GM12878 (cell line): ENCODE measurements around the gene NXPE1. TPM values are rescaled to one million over a fixed set of nuclear protein-coding genes. Genes with fewer than 3 reads are reported as not detected.

Experiments
- ATF7 ChIP-seq: fragments of 450-650 bp; IDR thresholded peaks from 2 replicates; pipeline ENCODE4 v1.6.1; 2016; ENCODE audit warnings: low read depth, mild to moderate bottlenecking
- CREM ChIP-seq: IDR thresholded peaks from 2 replicates; pipeline ENCODE4 v1.6.1; 2014; ENCODE audit warnings: antibody characterized with exemption, low read depth
- DPF2 ChIP-seq: fragments of 450-650 bp; IDR thresholded peaks from 2 replicates; pipeline ENCODE4 v1.6.1; 2017; ENCODE audit warnings: mild to moderate bottlenecking
- KDM1A ChIP-seq: fragments of 200-600 bp; sonication (generic); IDR thresholded peaks from 2 replicates; pipeline ENCODE4 v1.6.1; 2016; ENCODE audit warnings: borderline replicate concordance
- MAX ChIP-seq: IDR thresholded peaks from 2 replicates; pipeline ENCODE4 v1.6.1; 2012; ENCODE audit warnings: low read depth, low read length, improper control_type of control experiment
- NFIC ChIP-seq: IDR thresholded peaks from 2 replicates; pipeline ENCODE4 v1.6.1; 2012; ENCODE audit warnings: low read depth, mild to moderate bottlenecking, inconsistent platforms, low read length, moderate library complexity
- PBX3 ChIP-seq: IDR thresholded peaks from 2 replicates; pipeline ENCODE4 v1.6.1; 2011; ENCODE audit warnings: mild to moderate bottlenecking, low read depth, low read length, moderate library complexity; ENCODE audit not compliant: insufficient replicate concordance
- PRDM15 ChIP-seq: fragments of 450-650 bp; formaldehyde crosslinking; IDR thresholded peaks from 2 replicates; pipeline ENCODE4 v1.4.0; 2020; ENCODE audit warnings: mild to moderate bottlenecking, moderate library complexity
- SREBF1 ChIP-seq: IDR thresholded peaks from 2 replicates; pipeline ENCODE4 v1.6.1; 2012; ENCODE audit warnings: mild to moderate bottlenecking, low read length
- SRF ChIP-seq, 2 experiments: IDR thresholded peaks; 2 replicates each; pipeline ENCODE4 v1.6.1; 2011; ENCODE audit warnings: low read depth in 2 of 2, low read length in 2 of 2, mild to moderate bottlenecking in 1 of 2, moderate library complexity in 1 of 2
- TCF3 ChIP-seq: IDR thresholded peaks from 2 replicates; pipeline ENCODE4 v1.6.1; 2012; ENCODE audit warnings: low read depth, mild to moderate bottlenecking, low read length, borderline replicate concordance; ENCODE audit not compliant: insufficient read depth
- WRNIP1 ChIP-seq: IDR thresholded peaks from 2 replicates; pipeline ENCODE4 v1.6.1; 2011; ENCODE audit warnings: low read depth, low read length, improper control_type of control experiment, borderline replicate concordance
- ZBTB4 ChIP-seq: fragments of 450-650 bp; formaldehyde crosslinking; IDR thresholded peaks from 2 replicates; pipeline ENCODE4 v1.4.0; 2022; ENCODE audit warnings: mild to moderate bottlenecking, moderate library complexity
- polyA plus RNA-seq, 11 experiments: library from polyadenylated mRNA; depleted of rRNA in 4 of 11; unstranded in 6 of 11; stranded (reverse) in 5 of 11; fragments of >200 nt; fragmentation: Nextera tagmentation in 4 of 11; fragmentation: Illumina TruSeq in 1 of 11; extraction: Ambion mirVana in 4 of 11; extraction: Trizol in 1 of 11; gene quantifications; 1 replicate in 1 of 11; 2 replicates in 10 of 11; pipeline versions ENCODE4 v1.2.1 to v1.2.3, GENCODE V29; 2011 to 2016; ENCODE audit warnings: inconsistent platforms in 2 of 11, missing spikeins in 2 of 11, low read depth in 1 of 11
- total RNA-seq, 4 experiments: library from RNA; depleted of rRNA in 3 of 4; stranded (reverse); fragments of >200 nt in 3 of 4; fragmentation: Illumina TruSeq in 1 of 4; extraction: Trizol in 1 of 4; gene quantifications; 2 replicates each; pipeline versions ENCODE4 v1.2.1 to v1.2.3, GENCODE V29; 2013 to 2021
- TF ChIP-seq, protein P1 (sequence below): fragments of 450-650 bp; IDR thresholded peaks from 2 replicates; pipeline ENCODE4 v1.6.1; 2017; ENCODE audit warnings: mild to moderate bottlenecking
- TF ChIP-seq, protein P2 (sequence below): IDR thresholded peaks from 2 replicates; pipeline ENCODE4 v1.6.1; 2012; ENCODE audit warnings: low read depth, low read length, improper control_type of control experiment

Gene NXPE1
- total and polyA plus RNA-seq, 10 of the 15 experiments (the other 5 are each of a cell fraction or from before 2014, with no cell fraction given), result not detected

DNA sequence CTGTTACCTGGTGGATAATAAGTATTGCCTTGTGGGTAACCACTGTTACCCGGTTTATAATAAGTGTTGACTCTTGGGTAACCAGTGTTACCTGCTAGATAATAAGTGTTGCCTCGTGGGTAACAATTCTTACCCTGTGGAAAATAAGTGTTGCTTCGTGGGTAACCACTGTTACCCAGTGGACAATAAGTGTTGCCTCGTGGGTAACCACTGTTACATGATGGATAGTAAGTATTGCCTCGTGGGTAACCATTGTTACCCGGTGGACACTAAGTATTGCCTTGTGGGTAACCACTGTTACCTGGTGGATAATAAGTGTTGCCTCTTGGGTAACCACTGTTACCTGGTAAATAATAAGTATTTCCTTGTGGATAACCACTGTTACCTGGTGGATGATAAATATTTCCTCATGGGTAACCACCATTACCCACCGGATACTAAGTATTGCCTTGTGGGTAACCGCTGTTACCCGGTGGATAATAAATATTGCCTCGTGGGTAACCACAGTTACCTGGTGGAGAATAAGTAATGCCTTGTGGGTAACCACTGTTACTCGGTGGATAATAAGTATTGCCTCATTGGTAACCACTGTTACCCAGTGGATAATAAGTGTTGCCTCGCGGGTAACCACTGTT, 44.6 kb upstream of the NXPE1 start (continued):
- TF ChIP-seq, protein P1, sequence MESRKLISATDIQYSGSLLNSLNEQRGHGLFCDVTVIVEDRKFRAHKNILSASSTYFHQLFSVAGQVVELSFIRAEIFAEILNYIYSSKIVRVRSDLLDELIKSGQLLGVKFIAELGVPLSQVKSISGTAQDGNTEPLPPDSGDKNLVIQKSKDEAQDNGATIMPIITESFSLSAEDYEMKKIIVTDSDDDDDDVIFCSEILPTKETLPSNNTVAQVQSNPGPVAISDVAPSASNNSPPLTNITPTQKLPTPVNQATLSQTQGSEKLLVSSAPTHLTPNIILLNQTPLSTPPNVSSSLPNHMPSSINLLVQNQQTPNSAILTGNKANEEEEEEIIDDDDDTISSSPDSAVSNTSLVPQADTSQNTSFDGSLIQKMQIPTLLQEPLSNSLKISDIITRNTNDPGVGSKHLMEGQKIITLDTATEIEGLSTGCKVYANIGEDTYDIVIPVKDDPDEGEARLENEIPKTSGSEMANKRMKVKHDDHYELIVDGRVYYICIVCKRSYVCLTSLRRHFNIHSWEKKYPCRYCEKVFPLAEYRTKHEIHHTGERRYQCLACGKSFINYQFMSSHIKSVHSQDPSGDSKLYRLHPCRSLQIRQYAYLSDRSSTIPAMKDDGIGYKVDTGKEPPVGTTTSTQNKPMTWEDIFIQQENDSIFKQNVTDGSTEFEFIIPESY, result no peak
- no peak for TF ChIP-seq KDM1A
- no peak for TF ChIP-seq PBX3
- TF ChIP-seq PRDM15 (CRISPR knock-in tag), result peak; percentile 92
- TF ChIP-seq SREBF1, result peak; percentile 87
- TF ChIP-seq DPF2, result no peak
- no peak for TF ChIP-seq WRNIP1
- TF ChIP-seq TCF3, result no peak
- TF ChIP-seq ATF7, result no peak
- no peak for TF ChIP-seq MAX
- no peak for TF ChIP-seq CREM
- TF ChIP-seq, protein P2, sequence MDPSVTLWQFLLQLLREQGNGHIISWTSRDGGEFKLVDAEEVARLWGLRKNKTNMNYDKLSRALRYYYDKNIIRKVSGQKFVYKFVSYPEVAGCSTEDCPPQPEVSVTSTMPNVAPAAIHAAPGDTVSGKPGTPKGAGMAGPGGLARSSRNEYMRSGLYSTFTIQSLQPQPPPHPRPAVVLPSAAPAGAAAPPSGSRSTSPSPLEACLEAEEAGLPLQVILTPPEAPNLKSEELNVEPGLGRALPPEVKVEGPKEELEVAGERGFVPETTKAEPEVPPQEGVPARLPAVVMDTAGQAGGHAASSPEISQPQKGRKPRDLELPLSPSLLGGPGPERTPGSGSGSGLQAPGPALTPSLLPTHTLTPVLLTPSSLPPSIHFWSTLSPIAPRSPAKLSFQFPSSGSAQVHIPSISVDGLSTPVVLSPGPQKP, result no peak
- no peak; the same call in 1 of the 2 replicates for TF ChIP-seq NFIC
- peak; percentile 86; the same call in 1 of the 2 replicates for TF ChIP-seq ZBTB4
- no peak for TF ChIP-seq SRF (IDR thresholded peaks at IDR 0.05; ENCODE audit: low read depth in 2 of 2, low read length in 2 of 2)
